Prostate gland (tissue), 2 donors: ENCODE data around the gene THBS4.

Source experiments
- CTCF ChIP-seq, 4 experiments: fragments of 200-600 bp in 2 of 4; fragments of 450-650 bp in 2 of 4; sonication (generic) in 2 of 4; IDR thresholded peaks; 1 replicate in 3 of 4; 2 replicates in 1 of 4; pipeline ENCODE4 v1.5.1; 2016 to 2019; ENCODE audit warnings: antibody characterized with exemption in 4 of 4, mild to moderate bottlenecking in 2 of 4, moderate library complexity in 2 of 4
- POLR2A ChIP-seq: fragments of 450-650 bp; IDR thresholded peaks from one replicate; pipeline ENCODE4 v1.6.1; 2016; ENCODE audit warnings: antibody characterized with exemption, mild to moderate bottlenecking

- TF ChIP-seq CTCF (IDR thresholded peaks at IDR 0.05) (no peak), POLR2A (no peak)
These were observed 2.2 kb downstream of the THBS4 start for GRCh38 chr5:80037366-80037765.
